Fibroblast of lung (primary cell): ENCODE data around the gene COX4I2.

ENCODE experiments used
- EZH2 ChIP-seq: IDR thresholded peaks from 2 replicates; pipeline ENCODE4 v1.5.1; 2012; ENCODE audit warnings: low read length, control low read depth, mild to moderate bottlenecking; ENCODE audit errors: missing control alignments
- TF ChIP-seq, protein P1 (sequence below), 2 donors: IDR thresholded peaks in 1 of 2; conservative IDR thresholded peaks in 1 of 2; 1 replicate in 1 of 2; 2 replicates in 1 of 2; pipeline ENCODE4 v1.5.1; 2011 to 2012; ENCODE audit warnings: low read length in 2 of 2, control low read depth in 1 of 2, inconsistent platforms in 1 of 2, low read depth in 1 of 2, mild to moderate bottlenecking in 1 of 2

DNA sequence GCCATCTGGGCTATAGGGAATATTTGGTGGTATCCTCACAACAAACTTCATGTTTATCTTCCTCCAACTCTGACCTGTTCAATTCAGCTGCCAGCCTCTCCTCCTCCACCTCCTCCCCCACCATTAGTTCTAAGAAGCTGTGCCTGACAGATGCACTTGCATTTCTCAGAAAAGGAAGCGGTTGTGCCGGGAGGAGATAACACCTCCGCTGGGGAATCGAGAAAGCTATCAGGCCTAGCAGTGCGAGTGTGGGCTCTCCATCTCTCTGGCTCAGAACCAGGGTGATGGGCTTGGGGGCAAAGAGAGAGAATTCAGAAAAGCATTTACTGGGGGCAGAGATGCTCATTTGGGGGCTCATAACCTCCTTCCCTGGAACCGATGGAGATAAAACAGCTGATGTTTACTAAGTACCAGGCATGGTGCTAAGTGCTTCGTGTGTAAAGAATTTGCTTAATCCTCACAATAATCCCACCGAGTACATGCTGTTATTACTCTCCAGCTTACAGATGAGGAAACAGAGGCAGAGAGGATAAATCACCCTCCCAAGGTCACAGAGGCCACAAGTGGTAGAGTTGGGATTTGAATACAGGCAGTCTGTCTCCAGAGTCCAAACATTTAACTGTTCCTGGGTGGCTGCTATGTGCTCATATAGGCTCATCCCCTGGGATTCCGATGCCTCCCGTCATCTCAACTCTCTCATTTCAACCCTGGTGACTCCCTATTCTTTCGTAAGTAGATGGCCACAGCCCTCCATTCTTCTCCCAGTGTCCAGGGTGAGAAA, 38.3 kb downstream of the COX4I2 start:
- TF ChIP-seq, protein P1, sequence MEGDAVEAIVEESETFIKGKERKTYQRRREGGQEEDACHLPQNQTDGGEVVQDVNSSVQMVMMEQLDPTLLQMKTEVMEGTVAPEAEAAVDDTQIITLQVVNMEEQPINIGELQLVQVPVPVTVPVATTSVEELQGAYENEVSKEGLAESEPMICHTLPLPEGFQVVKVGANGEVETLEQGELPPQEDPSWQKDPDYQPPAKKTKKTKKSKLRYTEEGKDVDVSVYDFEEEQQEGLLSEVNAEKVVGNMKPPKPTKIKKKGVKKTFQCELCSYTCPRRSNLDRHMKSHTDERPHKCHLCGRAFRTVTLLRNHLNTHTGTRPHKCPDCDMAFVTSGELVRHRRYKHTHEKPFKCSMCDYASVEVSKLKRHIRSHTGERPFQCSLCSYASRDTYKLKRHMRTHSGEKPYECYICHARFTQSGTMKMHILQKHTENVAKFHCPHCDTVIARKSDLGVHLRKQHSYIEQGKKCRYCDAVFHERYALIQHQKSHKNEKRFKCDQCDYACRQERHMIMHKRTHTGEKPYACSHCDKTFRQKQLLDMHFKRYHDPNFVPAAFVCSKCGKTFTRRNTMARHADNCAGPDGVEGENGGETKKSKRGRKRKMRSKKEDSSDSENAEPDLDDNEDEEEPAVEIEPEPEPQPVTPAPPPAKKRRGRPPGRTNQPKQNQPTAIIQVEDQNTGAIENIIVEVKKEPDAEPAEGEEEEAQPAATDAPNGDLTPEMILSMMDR (conservative IDR thresholded peaks at IDR 0.05 in 1 of 2, IDR thresholded peaks at IDR 0.05 in 1 of 2; ENCODE audit: low read depth in 1 of 2, low read length in 2 of 2), result no peak
- no peak for TF ChIP-seq EZH2
